GM19099 (cell line): ENCODE results near the gene TCF23.

ENCODE experiments used
- POLR2A ChIP-seq: IDR thresholded peaks from 3 replicates; pipeline ENCODE4 v1.6.1; 2011; ENCODE audit warnings: low read depth; ENCODE audit not compliant: insufficient read length; ENCODE audit errors: extremely low read depth

Gene TCF23

DNA sequence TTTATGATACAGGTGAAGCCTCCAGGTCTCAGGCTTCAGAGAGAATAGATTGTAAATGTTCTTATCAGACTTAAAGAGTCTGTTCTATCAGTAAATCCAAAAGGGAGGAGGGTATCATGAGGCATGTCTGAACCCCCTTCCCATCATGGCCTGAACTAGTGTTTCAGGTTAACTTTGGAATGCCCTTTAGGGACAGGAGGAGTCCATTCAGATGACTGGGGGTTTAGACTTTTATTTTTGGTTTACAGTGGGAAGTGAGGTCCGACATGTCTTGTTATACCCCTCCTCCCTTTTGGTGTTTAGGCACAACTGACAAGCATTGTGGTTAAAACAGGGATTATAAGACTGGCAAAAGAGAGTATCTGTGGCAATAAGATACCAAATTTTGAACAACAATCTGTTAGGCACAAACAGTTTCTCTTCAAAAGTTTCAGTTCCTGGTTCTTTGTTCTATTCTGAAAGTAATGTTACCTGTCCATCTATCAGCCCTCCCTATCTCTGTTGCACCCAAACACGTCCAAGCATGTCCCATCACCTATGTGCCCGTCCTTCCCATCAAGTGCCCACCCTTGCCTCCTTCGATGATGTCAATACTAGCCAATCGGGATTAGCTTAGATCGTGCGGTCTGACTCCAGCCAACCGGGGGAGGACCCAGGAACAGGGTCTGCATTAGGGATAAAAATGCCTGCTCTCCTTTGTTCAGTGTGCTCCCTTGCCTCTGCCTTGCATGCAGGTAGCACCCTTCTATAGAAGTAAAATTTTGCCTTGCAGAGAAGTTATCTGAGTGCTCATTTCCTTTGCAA lies 16.4 kb downstream of the TCF23 start:
- TF ChIP-seq POLR2A, result no peak

DNA sequence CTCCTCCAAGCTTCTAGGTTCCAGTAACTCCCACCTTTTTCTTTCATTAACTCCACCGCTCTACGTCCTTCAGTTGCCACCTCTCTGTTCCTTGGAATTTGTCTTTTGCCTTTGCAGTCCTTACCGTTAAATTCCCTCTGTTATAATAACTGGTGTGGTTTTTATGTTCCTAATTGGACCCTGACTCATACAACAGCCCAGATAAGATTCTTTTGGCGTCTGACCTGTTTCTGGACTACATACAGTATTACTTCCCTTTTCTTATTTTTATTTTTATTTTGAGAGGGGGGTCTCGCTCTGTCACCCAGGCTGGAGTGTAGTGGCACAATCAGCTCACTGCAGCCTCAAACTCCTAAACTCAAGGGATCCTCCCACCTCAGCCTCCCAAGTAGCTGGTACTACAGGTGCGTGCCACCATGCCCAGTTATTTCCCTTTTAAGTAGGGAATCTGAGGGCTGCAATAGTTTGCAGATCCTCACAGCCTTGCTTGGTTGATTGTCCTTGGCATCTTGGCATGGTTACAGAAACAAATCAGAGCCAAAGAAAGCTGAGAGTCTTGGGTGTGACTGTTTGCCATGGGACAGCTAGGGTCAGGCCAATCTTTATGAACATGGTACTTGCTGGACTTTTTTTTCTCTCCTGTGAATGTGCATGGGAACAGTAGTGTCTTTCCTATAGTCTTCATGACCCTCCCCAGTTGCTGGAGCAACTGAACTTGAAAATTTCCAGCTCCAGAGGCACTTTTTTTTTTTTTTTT lies 22.0 kb downstream of the TCF23 start:
- no peak for TF ChIP-seq POLR2A

DNA sequence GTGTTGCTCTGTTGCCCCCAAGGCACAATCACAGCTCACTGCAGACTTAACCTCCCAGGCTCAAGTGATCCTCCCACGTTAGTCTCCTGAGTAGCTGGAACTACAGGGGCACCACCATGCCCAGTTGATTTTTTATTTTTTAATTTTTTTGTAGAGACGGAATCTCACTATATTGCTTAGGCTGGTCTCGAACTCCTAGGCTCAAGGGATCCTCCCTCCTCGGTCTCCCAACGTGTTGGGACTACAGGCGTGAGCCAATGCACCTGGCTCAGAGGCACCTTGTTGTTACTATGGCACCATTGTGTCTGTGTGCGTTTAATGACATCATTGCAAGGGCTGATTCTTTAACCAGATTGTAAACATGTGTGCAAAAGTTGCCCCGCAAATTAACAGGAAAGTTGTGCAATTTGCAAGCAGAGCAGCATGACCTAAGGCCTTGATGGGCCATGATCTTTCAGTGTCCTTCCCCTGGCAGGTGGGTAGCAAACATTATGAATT lies 22.6 kb downstream of the TCF23 start:
- no peak for TF ChIP-seq POLR2A

DNA sequence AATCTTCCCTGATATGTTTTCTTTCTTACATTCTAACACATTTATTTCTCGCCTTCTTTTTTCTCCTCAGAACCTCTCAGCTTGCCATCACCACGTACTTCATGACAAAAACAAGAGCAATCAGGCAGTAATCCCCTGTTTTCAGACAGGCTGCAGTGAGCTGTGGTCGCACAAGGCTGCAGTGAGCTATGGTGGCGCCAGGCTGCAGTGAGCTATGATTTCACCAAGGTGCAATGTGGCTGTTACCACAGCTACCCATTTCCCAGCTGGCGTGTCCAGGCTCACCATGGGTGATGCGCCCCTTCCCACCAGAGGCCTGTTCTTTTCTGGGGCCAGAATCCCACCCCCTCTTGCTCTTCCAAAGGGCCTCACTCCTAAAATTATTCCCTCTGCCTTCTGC lies 25.8 kb downstream of the TCF23 start:
- TF ChIP-seq POLR2A, result no peak

DNA sequence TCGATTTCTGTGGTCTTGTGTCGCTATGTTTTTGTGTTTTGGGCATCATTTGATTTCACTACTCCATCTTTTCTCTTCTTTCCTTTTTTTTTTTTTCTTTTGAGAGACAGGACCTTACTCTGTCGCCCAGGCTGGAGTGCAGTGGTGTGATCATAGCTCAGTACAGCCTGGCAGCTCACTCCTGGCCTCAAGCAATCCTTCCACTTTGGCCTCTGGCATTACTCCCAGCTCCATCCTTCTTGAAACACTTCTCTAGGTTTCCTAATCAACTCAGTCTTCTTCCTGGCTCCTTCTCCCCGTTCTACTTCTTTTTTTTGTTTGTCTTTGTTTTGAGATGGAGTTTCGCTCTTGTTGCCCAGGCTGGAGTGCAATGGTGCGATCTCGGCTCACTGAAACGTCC lies 26.5 kb downstream of the TCF23 start:
- no peak for TF ChIP-seq POLR2A

DNA sequence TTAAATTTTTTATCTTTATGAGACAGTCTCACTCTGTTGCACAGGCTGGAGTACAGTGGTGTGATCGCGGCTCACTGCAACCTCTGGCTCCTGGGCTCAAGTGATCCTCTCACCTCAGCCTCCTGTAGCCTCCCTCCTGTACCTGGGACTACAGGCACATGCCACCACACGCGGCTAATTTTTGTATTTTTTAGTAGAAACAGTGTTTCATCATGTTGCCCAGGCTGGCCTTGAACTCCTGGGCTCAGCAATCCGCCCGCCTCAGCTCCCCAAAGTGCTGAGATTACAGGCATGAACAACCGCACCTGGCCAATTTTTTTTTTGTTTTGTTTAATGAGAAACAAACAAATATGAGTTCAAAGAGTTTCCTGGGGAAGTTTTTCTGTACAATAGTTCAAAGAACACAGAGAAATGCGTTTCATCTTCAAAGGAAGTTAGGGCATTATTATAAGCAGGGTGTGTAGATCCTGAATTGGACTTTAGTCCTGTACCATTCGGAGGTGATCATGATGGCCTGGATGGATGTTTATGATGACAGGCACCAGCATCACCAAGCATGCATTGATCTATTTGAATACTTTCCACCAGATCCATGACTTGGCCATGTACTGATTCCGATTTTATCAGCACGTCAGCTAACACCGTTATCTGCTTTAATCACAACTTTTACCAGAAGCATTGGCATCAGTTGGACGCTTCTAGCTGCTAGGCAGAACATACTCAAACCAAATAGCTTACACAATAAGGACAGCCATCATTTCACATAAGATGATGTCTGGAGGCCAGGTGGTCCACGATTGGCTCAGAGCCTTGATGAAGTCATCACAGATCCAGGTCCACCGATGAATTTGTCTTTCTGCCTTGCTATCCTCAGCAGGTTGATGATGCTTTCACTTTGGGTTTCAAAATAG lies 28.9 kb downstream of the TCF23 start:
- no peak for TF ChIP-seq POLR2A

DNA sequence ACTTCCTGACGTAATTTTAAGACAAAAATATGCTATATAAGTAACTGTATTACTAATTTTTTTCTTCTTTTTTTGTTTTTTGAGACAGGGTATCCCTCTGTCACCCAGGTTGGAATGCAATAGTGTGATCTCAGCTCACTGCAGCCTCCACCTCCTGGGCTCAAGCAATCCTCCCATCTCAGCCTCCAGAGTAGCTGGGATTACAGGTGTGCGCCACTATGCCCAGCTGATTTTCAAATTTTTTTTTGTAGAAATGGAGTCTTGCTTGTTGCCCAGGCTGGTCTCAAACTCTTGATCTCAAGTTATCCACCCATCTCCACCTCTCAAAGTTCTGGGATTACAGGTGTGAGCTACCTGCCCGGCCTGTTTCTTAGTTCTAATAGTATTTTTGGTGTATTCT lies 29.7 kb downstream of the TCF23 start:
- TF ChIP-seq POLR2A, result no peak

DNA sequence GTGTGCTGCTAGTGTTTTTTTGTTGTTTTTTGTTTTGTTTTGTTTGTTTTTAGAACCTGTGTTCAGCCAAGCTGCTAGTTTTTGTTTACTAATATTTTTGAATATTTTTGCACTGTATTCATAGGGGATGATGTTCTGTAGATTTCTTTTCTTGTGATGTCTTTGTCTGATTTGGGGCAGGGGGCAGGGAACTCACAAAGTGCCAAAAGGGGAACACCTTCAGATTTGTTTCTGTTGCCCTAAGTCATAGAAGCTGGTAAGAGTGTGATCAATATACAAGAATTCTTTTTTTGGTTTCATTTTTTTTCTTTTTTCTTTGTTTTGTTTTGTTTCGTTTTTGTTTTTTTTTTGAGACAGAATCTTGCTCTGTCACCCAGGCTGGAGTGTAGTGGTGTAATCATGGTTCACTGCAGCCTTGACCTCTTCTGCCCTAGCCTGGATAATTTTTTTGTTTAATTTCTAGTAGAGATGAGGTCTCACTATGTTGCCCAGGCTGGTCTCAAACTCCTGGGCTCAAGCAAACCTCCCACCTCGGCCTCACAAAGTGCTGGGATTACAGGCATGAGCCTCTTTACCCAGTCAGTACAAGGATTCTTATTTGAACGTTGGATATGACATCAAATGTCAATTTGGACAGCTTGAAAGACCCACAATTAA lies 30.7 kb downstream of the TCF23 start:
- no peak for TF ChIP-seq POLR2A

DNA sequence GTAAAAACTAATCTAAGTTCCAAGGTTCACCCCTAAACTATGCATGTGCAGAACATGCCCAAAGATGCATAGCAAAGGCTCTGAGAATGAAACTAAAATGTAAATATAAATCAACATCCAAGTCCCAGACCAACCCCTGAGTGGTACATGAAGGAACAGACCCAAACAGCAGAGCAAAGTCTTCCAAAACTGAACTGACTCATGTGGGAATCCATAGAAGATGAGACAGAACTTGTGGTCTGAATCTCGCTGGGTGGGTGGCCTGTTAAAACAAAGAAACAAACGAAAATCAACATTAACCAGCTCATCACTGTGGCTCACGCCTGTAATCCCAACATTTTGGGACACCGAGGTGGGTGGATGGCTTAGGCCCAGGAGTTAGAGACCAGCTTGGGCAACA lies 33.5 kb downstream of the TCF23 start:
- TF ChIP-seq POLR2A, result no peak

DNA sequence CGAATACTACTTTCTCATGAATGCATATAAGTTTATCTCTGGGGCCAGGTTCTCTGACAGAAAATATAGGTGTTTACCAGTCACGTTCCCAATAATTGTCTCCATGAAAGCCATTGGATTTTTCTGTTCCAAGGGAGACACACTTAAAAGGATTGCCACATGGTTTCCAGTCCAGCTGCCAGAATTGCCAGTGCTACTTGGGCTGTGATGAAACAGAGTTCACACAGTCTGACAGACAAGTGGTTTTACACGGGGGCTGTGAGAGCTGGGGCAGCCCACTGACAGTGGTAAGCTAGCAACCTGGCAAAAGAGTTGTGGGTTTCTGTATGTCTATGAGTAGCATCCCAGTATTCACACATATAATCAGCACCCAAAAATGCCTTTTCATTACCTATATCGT lies 35.3 kb downstream of the TCF23 start:
- TF ChIP-seq POLR2A, result no peak

DNA sequence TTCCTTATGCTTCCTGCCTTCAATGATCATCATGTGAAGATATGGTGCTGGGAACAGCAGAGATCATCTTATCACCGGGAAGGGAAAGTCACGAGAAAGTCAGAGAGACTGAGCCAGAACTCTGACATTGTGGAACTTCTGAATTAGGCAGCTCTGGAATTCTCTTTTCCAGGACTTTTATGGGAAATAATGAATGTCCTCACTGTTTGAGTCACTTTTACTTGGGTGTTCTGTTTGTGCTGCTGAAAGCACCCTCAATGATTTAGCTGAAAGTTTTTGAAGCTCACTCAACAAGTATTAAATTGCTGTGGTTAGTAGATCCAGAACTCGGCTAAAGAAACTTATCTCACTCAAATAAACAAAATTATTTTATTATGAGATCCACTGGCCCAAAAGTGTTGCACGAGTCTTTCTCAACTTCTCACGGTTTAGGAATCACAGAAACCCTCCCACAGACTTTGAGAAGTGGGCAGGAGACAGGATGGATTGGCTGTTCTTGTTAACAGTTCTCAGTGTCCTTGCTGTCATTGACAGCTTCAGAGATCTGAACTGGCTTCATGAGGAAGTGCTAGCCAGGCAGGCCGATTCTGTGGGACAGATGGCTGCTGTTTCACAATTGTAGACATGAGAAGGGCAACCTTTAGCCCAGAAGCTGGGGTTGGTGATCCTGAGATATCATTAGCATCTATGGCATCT lies 36.7 kb downstream of the TCF23 start:
- TF ChIP-seq POLR2A, result no peak

DNA sequence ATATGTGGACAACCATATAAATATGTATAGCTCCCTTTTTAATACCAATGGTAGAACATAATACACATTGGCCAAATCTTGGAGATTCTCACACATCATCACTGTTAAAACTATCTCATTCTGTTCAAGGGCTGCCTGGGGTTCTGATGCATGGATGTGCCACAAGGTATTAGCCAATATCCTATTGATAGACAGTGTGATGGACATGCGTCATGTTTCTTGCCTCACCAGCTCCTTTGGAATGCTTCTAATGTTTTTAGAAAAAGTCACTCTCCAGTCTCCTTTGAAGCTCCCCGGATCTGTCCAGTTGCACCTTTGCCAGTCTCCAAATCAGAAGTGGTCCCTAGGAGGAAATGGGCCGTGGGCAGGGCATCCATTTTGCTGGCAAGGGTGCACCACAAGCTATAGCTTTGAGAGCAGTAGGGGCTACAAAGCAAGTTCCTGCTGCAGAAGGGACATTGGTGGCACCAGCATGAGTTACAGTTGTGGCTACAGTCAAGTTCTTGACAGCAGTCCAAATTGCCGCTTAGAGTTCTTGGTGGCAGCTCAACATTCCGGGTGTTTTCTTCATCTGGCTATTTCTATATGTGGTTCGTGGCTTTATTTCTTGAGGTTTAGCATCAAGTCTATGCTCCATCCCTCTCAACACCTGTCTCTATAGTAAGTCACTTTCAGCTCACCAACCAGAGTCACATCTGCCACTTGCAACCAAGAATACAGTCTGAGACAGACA lies 38.0 kb downstream of the TCF23 start:
- TF ChIP-seq POLR2A, result no peak

DNA sequence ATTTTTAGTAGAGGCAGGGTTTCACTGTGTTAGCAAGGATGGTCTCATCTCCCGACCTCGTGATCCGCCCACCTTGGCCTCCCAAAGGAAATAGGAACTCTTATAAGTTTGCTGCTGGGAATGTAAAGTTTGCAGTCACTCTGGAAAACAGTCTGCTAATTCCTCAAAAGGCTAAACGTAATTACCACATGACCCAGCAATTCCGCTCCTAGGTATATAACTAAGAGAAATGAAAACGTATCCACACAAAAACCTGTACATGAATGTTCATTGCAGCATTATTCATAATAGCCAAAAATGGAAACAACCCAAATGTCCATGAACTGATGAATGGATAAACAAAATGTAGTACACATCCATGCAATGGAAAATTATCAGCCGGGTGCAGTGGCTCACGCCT lies 41.2 kb downstream of the TCF23 start:
- TF ChIP-seq POLR2A, result no peak
